ENCODE measurements around the gene XPC.

XPC gene

DNA sequence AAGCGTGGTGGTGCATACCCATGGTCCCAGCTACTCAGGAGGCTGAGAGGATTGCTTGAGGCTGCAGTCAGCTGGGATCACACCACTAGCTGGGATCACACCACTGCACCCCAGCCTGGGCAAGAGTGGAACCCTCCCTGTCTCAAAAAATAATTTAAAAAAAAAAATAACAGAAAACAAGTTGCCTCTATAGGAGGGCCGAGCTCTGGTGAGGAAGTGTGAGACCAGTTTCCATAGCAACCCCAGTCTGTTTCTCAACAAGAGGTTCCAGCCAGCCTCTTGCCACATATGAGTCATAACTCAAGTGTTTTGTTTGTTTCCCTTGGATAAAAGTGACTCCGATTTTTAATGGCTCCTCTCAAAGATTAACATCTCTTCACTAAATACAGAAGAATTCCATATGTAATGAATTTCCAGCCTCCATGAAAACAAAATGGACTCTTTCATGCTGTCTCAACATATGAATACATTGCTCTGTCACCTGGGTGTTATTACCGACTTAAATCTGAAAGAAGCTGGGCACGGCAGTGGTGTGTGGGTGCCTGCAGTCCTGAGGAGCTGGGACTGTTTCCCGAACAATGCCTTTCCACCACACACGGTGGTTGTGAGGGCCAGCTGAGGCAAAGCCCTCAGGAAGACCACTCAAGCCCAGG lies 33.9 kb downstream of the XPC start:
- peak; percentile 68 to 72 for DNase-seq
- TF ChIP-seq POLR2A (IDR thresholded peaks at IDR 0.05; ENCODE audit: low read length) = peak; percentile 22
- no peak for TF ChIP-seq GATA1 (IDR thresholded peaks at IDR 0.05; ENCODE audit: low read depth, low read length)

DNA sequence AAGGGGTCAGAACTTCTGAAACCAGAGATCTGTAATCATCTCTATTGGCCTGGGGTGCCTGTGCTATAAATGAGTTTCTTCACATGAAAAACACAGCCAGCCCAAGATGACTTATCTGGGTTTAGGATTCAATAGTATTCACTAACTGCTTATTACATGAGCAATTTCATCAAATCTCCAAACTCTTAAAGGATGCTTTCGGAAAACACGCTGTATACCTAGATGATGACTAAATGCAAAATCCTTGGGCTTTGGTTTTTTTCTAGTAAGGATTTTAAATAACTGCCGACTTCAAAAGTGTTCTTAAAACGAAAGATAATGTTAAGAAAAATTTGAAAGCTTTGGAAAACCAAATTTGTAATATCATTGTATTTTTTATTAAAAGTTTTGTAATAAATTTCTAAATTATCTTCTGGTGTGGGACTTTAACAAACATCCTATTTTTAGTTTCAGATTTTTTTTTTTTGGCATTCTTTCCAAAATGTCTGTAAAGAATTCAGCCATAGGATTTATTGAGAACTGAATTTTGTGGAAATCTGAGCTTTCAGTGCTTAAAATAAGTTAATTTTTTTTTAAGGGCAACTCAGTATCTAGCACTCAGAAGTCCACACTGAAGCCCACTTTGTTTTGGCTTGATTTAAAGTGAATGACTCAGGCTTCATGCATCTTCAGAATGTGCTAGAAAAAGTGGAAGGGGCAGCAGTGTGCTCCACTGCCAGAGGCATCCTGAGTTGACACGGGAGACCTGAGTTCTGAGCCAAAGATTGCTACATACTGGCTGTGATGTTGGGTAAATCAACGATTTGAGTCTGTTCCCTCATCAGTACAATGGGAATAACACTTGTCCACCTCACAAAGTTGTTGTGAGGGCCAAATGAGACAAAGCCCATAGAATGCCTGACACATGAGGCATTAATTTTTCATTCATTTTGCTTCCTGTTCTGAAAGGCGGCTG lies 34.9 kb downstream of the XPC start:
- peak in 1 of 2 experiments; percentile 16 for DNase-seq

DNA sequence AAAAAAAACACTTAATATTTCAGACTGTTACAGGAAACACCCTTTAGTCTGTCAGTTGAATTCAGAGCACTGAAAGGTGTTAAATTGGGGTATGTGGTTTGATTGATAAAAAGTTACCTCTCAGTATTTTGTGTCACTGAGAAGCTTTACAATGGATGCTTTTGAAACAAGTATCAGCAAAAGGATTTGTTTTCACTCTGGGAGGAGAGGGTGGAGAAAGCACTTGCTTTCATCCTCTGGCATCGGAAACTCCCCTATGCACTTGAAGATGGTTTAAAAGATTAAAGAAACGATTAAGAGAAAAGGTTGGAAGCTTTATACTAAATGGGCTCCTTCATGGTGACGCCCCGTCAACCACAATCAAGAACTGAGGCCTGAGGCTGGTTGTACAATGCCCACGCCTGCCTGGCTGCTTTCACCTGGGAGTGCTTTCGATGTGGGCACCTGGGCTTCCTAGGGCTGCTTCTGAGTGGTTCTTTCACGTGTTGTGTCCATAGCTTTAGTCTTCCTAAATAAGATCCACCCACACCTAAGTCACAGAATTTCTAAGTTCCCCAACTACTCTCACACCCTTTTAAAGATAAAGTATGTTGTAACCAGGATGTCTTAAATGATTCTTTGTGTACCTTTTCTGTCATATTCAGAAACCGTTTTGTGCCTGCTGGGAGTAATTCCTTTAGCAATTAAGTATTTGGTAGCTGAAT lies 35.7 kb downstream of the XPC start:
- TF ChIP-seq GATA1 (IDR thresholded peaks at IDR 0.05; ENCODE audit: low read depth, low read length) = no peak
- no peak for TF ChIP-seq POLR2A (IDR thresholded peaks at IDR 0.05; ENCODE audit: low read length)
- DNase-seq = no peak

More for the DNA sequence above, 34.9 kb downstream of the XPC start:
- TF ChIP-seq GATA1 (IDR thresholded peaks at IDR 0.05; ENCODE audit: low read depth, low read length) = no peak

DNA sequence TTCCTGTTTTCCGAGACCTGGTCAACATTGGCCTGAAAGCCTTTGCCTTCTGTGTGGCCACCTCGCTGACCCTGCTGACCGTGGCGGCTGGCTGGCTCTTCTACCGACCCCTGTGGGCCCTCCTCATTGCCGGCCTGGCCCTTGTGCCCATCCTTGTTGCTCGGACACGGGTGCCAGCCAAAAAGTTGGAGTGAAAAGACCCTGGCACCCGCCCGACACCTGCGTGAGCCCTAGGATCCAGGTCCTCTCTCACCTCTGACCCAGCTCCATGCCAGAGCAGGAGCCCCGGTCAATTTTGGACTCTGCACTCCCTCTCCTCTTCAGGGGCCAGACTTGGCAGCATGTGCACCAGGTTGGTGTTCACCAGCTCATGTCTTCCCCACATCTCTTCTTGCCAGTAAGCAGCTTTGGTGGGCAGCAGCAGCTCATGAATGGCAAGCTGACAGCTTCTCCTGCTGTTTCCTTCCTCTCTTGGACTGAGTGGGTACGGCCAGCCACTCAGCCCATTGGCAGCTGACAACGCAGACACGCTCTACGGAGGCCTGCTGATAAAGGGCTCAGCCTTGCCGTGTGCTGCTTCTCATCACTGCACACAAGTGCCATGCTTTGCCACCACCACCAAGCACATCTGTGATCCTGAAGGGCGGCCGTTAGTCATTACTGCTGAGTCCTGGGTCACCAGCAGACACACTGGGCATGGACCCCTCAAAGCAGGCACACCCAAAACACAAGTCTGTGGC lies 36.6 kb downstream of the XPC start:
- DNase-seq = no peak

DNA sequence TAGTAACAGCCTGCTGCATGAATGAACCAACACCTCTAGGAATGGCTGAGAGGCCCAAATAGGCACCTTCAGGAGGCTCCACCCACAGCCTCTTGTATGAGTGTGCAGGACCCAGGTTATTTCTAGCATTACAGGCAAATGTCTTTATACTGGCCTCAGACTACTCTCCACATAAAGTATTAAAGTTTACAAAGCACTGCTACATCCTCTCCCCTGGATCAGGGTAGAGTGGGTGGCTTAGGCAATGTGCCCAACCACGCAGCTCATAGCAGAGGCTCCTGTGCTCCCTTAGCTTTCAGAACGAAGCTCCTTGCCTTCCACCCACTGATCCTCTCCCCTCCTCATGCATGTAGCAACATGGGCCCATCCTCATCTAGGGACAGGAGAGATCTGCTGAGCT lies 37.3 kb downstream of the XPC start:
- TF ChIP-seq POLR2A (IDR thresholded peaks at IDR 0.05; ENCODE audit: low read length) (no peak), GATA1 (IDR thresholded peaks at IDR 0.05; ENCODE audit: low read depth, low read length) (no peak)
- no peak for DNase-seq

More for the DNA sequence above, 36.6 kb downstream of the XPC start:
- no peak for TF ChIP-seq GATA1 (IDR thresholded peaks at IDR 0.05; ENCODE audit: low read depth, low read length)
- TF ChIP-seq POLR2A (IDR thresholded peaks at IDR 0.05; ENCODE audit: low read length) = no peak

DNA sequence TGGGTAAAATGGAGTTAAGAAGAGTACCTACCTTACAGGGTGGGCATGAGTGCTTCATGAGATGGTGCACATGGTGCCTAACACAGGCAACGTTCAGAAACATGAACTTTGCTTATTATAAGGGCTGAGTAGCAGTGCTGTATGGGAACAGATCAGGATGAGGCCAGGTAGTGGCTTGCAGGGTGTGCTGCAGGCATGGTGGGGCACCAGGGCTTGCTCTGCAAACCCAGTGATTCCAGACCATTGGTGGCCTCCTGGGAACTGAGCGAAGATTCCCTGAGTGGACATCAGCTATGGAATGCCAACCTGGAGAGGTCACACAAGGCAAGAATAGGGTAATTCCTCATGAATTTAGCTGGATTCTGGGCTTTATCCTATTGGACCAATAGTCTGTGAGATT lies 37.7 kb downstream of the XPC start:
- no peak for DNase-seq
- TF ChIP-seq POLR2A (IDR thresholded peaks at IDR 0.05; ENCODE audit: low read length) (no peak), GATA1 (IDR thresholded peaks at IDR 0.05; ENCODE audit: low read depth, low read length) (no peak)

DNA sequence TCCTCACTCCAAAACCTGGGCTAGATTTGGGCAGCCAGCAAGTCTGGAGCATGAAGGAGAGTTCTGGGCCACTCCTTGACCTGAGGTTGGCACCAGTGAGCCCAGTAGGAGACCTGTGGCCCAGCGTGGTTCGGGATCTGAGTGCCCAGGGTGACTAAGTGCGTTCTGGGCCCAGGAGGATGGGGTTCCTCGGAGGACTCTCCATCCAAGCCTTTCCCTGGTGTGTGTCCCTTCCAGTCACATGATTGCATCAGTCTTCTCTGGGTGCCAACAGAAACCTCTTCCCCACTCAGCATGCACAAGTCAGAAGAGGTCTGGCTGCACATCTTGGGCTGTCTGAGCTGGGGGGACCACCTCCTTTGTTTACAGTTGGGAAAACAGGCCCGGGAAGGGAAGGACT lies 38.6 kb downstream of the XPC start:
- no peak for TF ChIP-seq POLR2A (IDR thresholded peaks at IDR 0.05; ENCODE audit: low read length)
- no peak for TF ChIP-seq GATA1 (IDR thresholded peaks at IDR 0.05; ENCODE audit: low read depth, low read length)
- no peak for DNase-seq

DNA sequence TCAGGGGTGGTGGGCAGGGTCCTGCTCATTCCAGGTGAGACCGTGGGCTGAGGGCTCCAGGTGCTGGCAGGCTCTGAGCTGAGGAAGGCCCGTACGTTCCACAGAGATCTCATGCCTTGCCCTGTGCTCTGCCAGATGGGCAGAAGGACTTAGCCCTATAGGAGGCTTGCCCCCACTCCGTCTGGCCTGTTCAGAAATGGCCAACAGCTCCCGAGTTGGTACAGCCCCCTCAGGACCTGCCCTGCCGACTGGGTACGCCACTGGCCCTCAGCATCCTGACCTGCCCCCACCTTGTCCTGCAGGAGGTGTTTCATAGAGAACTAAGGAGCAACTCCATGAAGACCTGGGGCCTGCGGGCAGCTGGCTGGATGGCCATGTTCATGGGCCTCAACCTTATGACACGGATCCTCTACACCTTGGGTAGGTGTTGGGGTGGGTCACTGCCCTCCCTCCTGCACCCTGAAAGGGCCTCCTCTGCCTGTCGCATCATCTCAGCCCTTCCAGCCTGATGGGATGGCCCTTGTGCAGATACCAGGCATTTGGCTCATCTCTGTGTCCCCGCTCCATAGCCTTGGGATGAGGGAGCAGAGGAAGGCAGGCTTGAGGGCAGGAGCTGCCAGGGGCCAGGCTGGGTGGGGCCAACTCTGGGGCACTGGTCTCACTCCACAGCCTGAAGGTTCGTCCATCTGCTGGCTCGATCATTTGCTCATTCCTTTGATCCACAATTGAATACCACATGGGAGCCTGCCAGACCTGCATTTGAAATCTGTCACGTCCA lies 39.3 kb downstream of the XPC start:
- DNase-seq = no peak
- TF ChIP-seq POLR2A (IDR thresholded peaks at IDR 0.05; ENCODE audit: low read length) = no peak
- TF ChIP-seq GATA1 (IDR thresholded peaks at IDR 0.05; ENCODE audit: low read depth, low read length) = no peak

DNA sequence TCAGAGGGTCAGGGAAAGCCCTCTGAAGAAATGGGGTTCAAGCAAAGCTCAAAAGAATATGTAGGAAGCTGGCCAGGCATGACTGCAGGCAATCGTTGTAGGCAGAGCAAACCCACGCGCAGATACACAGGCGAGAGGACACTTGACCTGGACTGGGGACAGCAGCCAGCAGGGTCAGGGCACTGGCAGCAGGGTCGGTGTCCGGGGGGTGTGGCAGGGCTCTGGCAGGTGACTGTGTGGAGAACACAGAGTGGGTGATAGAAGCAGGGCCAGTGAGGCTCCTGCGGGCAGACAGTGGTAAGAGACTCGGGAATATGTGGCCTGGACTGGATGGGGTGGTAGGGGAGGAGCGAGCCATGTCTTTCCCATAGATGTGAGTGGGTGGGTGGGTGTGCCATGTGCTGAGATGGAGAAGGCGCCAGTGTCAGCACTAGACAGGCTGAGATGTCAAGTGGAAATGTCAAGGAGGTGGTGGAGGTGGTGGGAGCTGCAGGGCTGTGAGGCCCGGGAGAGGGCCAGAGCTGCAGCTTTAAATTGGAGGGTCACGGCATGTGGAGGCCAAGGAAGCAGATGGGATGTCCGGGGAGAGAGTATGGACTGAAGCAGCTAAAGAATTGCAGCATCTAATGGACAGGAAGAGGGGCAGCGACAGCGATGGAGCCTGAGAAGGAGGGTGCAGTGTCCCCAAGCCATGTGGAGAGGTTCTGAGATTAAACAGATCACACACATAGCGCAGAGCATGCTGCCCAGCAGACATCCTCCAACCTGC lies 40.1 kb downstream of the XPC start:
- no peak for TF ChIP-seq POLR2A (IDR thresholded peaks at IDR 0.05; ENCODE audit: low read length)
- TF ChIP-seq GATA1 (IDR thresholded peaks at IDR 0.05; ENCODE audit: low read depth, low read length) = no peak
- no peak for DNase-seq

DNA sequence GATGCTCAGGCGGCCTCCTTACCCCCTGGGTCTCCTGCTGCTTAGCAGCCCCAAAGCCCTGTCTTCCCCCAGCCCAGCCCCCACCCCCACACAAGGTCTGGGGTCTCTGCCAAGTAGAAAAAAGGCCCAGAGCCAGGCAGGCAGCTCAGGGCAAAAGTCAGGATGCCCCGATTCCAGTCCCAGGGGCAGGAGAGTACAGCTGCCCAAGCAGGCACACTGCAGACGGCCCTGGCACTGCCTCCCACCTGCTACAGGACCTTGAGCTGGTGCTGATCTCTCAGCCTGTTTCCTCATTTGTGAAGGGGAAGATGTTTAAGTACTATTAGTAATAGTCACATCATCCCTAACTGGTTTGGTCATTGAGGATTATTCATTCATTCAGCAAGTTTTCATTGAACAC lies 41.0 kb downstream of the XPC start:
- TF ChIP-seq GATA1 (IDR thresholded peaks at IDR 0.05; ENCODE audit: low read depth, low read length) = no peak
- DNase-seq = no peak

DNA sequence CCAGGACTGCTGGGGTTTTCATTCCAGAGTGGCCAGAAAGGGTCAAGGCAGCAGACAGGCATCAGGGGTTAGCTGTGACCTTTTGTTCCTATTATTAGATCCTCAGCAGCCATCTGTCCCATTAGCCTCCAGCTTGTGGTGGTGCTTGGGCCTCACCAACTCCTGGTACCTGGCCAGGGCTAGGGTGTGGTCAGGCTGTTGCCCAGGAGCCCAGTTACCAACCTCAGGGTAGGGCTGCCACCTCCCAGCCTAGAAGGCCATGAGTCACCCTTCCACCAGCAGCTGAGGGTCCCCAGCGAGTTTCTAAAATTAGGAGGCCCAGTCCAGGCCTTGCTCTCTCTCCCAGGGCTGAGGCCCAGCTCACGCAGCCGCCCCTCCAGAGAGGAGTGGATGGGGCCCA lies 41.4 kb downstream of the XPC start:
- TF ChIP-seq GATA1 (IDR thresholded peaks at IDR 0.05; ENCODE audit: low read depth, low read length) (no peak), POLR2A (IDR thresholded peaks at IDR 0.05; ENCODE audit: low read length) (no peak)
- no peak for DNase-seq

DNA sequence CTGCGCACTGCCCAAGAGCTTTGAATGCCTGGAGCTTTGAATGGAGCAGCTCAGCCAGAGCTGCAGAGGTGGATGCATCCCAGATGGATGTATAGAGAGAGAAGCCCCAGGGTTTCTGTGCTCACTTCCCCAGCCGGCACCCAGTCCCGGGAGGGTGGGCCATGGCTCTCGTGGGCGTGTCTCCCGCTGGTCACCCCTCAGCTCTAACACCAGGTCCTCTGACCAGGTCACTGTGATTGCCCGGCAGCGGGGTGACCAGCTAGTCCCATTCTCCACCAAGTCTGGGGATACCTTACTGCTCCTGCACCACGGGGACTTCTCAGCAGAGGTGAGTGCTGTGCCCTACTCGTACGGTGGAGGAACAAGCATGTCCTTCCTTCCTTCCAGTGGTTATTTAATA lies 42.8 kb downstream of the XPC start:
- no peak for DNase-seq
- no peak for TF ChIP-seq POLR2A (IDR thresholded peaks at IDR 0.05; ENCODE audit: low read length)
- no peak for TF ChIP-seq GATA1 (IDR thresholded peaks at IDR 0.05; ENCODE audit: low read depth, low read length)
